HG02642 (cell line): ENCODE results near the gene GPR68.
"Not testable (repeated sequence)": the region's sequence is repeated elsewhere in the genome, so short reads cannot be mapped to it uniquely, and the experiment has no call there.

Source experiments
- ATAC-seq: cut with Tn5 transposase; IDR thresholded peaks from one replicate; pipeline ENCODE4 v1.9.1; 2021; ENCODE audit warnings: mild to moderate bottlenecking; ENCODE audit not compliant: unreplicated experiment, poor library complexity

The GPR68 gene

DNA sequence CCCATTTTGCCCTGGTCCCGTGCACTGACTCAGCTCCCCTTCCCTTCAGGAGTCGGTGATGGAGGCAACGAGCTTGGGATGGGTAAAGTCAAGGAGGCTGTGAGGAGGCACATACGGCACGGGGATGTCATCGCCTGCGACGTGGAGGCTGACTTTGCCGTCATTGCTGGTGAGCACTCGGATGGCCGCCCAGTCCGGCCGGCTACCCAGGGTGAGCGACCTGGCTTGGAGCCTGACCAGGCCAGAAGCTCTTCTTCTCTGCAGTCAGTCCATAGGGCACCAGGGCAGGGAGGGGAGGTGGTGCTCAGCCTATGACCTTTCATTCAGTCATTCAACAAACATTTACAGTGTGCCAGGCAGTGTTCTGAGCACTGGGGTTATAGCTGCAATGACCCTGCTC lies 39.8 kb downstream of the GPR68 start:
- no peak for ATAC-seq

DNA sequence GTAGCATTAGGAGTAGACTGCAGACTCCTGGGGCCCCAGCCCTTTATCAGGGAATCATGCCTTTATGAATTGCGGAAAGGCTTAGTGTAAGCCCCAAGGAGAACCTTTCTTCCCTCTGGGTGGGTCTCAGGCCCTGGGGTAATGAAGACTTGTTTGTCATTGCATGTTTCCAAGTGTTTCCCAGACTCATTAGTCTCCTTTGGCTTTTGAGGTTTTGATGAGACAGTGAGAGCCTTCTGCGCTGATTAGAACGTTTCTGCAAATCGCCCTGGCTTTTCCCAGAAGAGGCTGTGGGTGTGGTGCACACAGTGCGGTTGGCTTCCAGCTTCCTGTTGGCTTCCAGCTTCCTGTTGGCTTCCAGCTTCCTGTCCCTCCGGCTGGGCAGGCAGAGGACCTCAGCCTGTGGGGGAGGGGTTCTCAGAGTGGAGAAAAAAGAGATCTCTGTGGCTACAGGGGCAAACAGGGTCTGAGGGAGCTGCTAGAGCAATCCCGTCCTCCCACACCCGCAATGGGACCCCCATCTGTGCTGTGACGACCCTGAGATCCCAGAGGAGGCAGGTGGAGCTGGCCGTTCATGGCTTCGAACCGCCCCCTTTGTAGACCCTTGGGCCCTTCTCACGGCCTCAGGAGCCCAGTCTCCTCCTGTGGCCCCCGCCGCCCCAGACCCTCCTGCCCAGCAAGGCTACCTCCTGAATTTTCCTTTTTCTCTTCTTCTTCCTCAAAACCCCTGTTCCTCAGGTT lies 42.1 kb downstream of the GPR68 start:
- ATAC-seq, result no peak

DNA sequence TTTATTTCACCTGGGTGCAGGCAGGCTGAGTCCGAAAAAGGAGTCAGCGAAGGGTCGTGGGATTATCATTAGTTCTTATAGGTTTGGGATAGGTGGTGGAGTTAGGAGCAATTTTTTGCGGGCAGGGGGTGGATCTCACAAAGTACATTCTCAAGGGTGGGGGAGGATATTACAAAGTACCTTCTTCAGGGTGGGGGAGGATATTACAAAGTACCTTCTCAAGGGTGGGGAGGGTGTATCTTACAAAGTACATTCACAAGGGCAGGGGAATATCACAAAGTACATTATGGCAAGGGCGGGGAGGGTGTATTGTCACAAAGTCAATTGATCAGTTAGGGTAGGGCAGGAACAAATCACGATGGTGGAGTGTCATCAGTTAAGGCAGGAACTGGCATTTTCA lies 43.7 kb downstream of the GPR68 start:
- ATAC-seq, result not testable (repeated sequence)

DNA sequence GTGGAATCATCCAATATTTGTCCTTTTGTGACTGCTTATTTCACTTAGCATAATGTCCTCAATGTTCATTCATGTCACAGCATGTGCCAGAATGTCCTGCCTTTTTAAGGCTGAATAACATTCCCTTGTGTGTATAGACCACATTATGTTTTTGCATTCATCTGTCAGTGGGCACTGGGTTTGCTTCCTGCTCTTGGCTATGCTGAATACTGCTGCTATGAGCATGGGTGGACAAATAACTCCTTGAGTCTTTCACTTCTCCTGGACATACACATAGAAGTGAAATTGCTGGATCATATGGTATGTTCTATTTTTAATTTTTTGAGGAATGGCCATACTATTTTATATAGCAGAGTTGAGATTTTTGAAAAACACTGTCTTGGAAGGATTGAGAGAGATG lies 46.9 kb downstream of the GPR68 start:
- ATAC-seq, result no peak

DNA sequence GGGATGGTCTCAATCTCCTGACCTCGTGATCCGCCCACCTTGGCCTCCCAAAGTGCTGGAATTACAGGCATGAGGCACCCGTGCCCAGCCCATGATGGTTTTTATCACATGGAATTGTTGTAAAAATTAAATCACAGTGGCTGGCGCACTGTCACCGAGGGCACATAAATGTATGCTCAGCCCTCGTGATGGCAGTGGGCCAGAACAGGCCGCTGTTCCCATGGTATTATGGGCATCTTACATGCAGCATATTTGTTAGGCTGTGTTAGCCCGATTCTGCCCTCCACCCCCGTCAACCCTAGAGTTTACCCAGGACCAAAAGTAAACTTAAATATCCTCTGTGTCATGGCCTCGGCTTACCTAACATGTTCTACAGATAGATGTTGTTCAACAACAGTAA lies 48.6 kb downstream of the GPR68 start:
- no peak for ATAC-seq

DNA sequence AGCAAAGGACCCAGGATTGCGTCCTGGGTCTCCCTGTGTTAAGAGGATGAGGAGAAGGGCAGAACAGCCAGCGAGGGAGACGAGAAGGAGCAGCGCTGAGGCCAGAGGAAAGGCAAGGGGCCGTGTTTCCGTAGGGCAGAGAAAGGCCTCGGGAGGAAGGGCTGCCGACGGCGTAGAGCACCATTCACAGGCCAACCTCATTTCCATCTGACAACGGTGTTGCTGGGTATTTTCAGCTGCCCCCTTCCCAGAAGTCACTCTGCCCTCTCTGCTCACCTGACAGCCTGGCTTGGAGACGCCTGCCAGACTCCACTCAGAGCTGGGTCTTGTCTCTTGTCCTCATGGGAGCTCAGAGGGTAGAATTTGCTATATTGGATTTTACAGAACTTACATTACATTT lies 51.4 kb downstream of the GPR68 start:
- no peak for ATAC-seq

DNA sequence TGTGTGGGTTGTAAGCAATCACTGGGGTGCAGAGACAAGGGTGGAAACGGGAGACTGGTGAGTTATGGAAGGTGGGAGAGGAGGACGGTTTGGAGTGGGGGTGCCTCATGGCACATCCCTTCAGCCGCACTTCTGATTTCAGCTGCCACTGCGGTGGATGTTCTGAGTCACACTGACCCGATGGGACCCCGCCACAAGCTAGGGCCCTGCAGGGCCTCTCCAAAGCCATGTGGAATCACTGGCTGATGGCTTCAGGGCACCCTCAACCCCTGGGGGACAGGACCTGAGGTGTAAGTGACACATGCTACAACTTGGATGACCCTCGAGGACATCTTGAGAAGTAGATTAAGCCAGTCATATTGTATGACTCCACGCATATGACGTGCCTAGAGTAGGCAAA lies 53.7 kb downstream of the GPR68 start:
- ATAC-seq, result no peak

DNA sequence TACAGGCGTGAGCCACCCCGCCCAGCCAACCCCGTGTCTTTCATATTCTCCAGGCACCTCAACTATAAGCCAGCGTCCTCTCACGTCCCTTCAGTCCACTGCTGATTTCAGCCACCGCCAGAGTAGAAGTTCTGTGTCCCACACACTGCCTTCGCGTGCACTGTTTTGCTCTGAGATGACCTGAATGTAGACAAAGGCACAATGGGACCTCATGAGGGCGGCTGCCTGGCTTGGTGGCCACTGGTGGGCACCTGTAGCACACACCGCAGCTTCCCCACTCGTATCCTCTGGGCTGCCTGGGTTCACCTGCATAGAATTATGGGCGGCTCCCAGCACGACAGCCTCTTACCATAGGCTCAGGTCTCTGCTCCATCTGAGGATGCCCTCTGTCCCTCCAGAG lies 57.2 kb downstream of the GPR68 start:
- no peak for ATAC-seq

DNA sequence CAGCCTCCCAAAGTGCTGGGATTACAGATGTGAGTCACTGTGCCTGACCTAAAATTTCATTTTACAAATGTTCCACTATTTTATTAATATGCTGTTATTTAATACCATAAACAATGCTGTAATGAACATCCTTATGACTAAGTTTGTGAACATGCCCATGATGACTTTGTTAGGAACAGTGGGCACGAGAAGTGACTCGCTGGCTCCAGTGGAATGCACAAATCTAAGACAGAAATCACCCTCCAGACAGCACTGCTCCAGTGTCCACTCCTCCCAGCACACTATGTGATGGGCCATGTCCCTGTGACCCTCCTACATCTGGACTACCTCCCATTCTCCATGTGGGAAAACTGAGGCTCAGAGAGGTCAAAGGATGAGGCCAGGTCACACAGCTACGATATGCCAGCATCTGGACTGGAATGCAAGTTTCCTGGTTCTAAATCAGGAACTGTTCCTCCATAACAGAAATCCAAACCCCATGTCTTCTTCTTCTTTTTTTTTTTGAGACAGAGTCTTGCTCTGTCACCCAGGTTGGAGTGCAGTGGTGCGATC lies 57.9 kb downstream of the GPR68 start:
- ATAC-seq, result no peak

DNA sequence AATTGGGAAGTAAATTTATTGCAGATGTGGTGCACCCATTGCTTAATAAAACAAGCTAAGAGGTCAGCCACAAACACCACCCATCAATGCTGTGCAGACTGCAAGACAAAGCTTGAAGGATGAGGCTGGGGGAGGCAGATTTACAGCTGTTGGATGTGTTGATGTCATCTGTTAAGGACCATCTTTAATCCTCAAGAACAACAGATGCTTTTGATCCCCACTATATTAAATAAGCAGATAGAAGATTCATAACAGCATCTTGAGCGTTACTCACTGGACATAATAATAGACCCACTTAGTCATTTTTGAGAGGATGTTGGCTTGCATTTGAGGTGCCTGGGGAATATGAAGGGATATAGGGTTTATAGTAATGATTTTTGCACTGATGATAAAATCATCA lies 58.8 kb downstream of the GPR68 start:
- no peak for ATAC-seq

DNA sequence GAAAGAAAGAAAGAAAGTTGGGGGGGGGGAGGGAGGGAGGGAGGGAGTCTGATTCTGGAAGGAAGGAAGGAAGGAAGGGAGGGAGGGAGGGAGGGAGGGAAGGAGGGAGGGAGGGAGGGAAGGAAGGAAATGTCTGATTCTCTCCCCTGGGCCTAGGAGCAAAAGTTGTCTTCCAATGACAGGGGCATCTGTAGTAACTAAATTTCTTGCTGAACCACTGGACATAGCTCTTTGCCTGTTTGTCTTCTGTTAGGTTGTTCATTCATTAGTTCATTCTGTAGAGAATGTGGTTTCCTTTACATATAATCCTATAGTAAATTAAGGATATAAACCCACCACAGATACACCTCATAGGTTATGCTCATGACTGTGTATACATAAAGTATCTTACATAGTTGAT lies 59.9 kb downstream of the GPR68 start:
- no peak for ATAC-seq

DNA sequence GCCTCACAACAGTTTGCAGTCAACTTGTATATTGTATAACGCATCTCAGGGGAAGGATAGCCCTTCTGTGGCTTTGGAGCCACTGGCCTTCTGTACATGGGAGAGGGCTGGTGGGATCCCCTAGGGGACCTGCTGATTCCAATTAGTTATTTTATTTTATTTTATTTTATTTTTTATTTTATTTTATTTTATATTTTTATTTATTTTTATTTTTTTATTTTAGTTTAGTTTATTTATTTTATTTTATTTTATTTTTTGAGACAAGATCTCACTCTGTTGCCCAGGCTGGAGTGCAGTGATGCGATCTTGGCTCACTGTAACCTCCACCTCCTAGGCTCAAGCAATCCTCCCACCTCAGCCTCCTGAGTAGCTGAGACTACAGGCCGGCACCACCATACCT lies 61.8 kb downstream of the GPR68 start:
- ATAC-seq, result not testable (repeated sequence)
